HepG2 (cell line): ENCODE results near the gene CMIP. TPM values are rescaled to one million over a fixed set of nuclear protein-coding genes. Genes with fewer than 3 reads are reported as not detected.

Source experiments
- ATAC-seq: fragments of 200-7000 bp; cut with Tn5 transposase; 3 replicates; pipeline ENCODE4 v1.9.1; 2020; ENCODE audit warnings: mild to moderate bottlenecking, moderate library complexity
- BruUV-seq: library from RNA; stranded (reverse); fragments of 400-500 nt; replicated peaks from 2 replicates; lab custom pipeline; 2021; lab: Mats Ljungman, UMichigan
- CTCF ChIA-PET: fragments of 300-600 bp; formaldehyde crosslinking; extraction: SDS; loops from one replicate; lab custom pipeline; 2021; ENCODE audit warnings: low total read pairs, inconsistent platforms, low intra/inter-chr PET ratio; lab: Yijun Ruan, JAX
- POLR2A ChIA-PET: fragments of 350-600 bp; sonication (Branson Sonifier 250); formaldehyde crosslinking; loops from one replicate; lab custom pipeline; 2020; ENCODE audit warnings: antibody characterized with exemption, inconsistent platforms; lab: Yijun Ruan, JAX
- DNase-seq: peaks from one replicate; pipeline ENCODE4 v3.0.0-alpha.2; 2015; ENCODE audit warnings: low spot score
- FAIRE-seq: peaks from 3 replicates; lab custom pipeline; 2011; peaks lifted over from hg19 to GRCh38; lab: Jason Lieb, UNC
- H2AFZ ChIP-seq: one replicate; pipeline ENCODE4 v1.6.1; 2011; ENCODE audit warnings: low read length, inconsistent platforms
- H3K27ac ChIP-seq: fragments of 300-600 bp; 3 replicates; pipeline ENCODE4 v1.8.0; 2011; ENCODE audit warnings: mixed run types, mild to moderate bottlenecking, mixed read lengths, low read length, inconsistent platforms; ENCODE audit not compliant: insufficient read depth; ENCODE audit errors: extremely low read length
- H3K27me3 ChIP-seq, 2 experiments: fragments of 200-600 bp in 1 of 2; 2 replicates in 1 of 2; 3 replicates in 1 of 2; pipeline versions ENCODE4 v1.6.0 to v1.8.0; 2011; ENCODE audit warnings: low read length in 2 of 2, mild to moderate bottlenecking in 2 of 2, moderate library complexity in 2 of 2, inconsistent platforms in 1 of 2; ENCODE audit not compliant: insufficient read depth in 2 of 2, control insufficient read depth in 1 of 2
- H3K36me3 ChIP-seq, 2 experiments: fragments of 200-600 bp in 1 of 2; replicated peaks in 1 of 2; 2 replicates in 1 of 2; 3 replicates in 1 of 2; pipeline versions ENCODE4 v1.5.1 to v1.8.0; 2011; ENCODE audit warnings: low read length in 2 of 2, inconsistent platforms in 1 of 2; ENCODE audit not compliant: insufficient read depth in 2 of 2, control insufficient read depth in 1 of 2
- H3K4me1 ChIP-seq: 2 replicates; pipeline ENCODE4 v1.5.1; 2012; ENCODE audit warnings: low read length, inconsistent platforms; ENCODE audit not compliant: insufficient read depth
- H3K4me2 ChIP-seq: 2 replicates; pipeline ENCODE4 v1.6.0; 2011; ENCODE audit warnings: low read depth, low read length, inconsistent platforms
- H3K4me3 ChIP-seq, 3 experiments: fragments of 200-600 bp in 1 of 3; sonication (generic), shearing (Covaris generic) in 1 of 3; replicated peaks in 1 of 3; 2 replicates each; pipeline ENCODE4 v1.5.1; 2011 to 2016; ENCODE audit warnings: low read length in 3 of 3, inconsistent platforms in 2 of 3, low read depth in 2 of 3, mild to moderate bottlenecking in 2 of 3, control low read depth in 1 of 3, mixed read lengths in 1 of 3; ENCODE audit not compliant: insufficient read depth in 1 of 3
- H3K79me2 ChIP-seq: one replicate; pipeline ENCODE4 v1.6.1; 2011; ENCODE audit warnings: low read length, inconsistent platforms; ENCODE audit not compliant: insufficient read depth
- H3K9ac ChIP-seq: 2 replicates; pipeline ENCODE4 v1.6.0; 2011; ENCODE audit warnings: mild to moderate bottlenecking, low read depth, low read length, inconsistent platforms; ENCODE audit not compliant: insufficient read depth
- H3K9me3 ChIP-seq: 2 replicates; pipeline ENCODE4 v1.5.1; 2012; ENCODE audit warnings: mild to moderate bottlenecking, low read length
- H4K20me1 ChIP-seq: 2 replicates; pipeline ENCODE4 v1.6.0; 2011; ENCODE audit warnings: inconsistent platforms, mild to moderate bottlenecking, low read length, moderate library complexity; ENCODE audit not compliant: insufficient read depth
- CHD4 ChIP-seq: fragments of 200-600 bp; sonication (generic); IDR thresholded peaks from 2 replicates; pipeline ENCODE4 v1.7.0; 2017; ENCODE audit warnings: mild to moderate bottlenecking, low read length, borderline replicate concordance
- DPF2 ChIP-seq: sonication (generic); formaldehyde crosslinking; IDR thresholded peaks from 2 replicates; pipeline ENCODE4 v1.4.0; 2020; ENCODE audit warnings: mild to moderate bottlenecking, low read depth, missing genetic modification reagents, borderline replicate concordance
- FOXP1 ChIP-seq, 2 experiments: fragments of 450-650 bp in 1 of 2; IDR thresholded peaks; 2 replicates each; pipeline ENCODE4 v1.6.1; 2017 to 2018; ENCODE audit warnings: antibody characterized with exemption in 1 of 2
- IKZF1 ChIP-seq: fragments of 450-650 bp; IDR thresholded peaks from 2 replicates; pipeline ENCODE4 v1.7.1; 2016
- MAFK ChIP-seq, 2 experiments: IDR thresholded peaks in 1 of 2; conservative IDR thresholded peaks in 1 of 2; 2 replicates each; pipeline ENCODE4 v1.6.1; 2011; ENCODE audit warnings: improper control_type of control experiment in 2 of 2, low read length in 2 of 2
- NR0B2 ChIP-seq: sonication (generic); formaldehyde crosslinking; IDR thresholded peaks from 2 replicates; pipeline ENCODE4 v1.4.0; 2020; ENCODE audit warnings: mild to moderate bottlenecking, missing genetic modification reagents
- RXRA ChIP-seq: sonication (generic); formaldehyde crosslinking; IDR thresholded peaks from 2 replicates; pipeline ENCODE4 v1.5.1; 2020; ENCODE audit warnings: missing genetic modification reagents
- ZNF292 ChIP-seq: sonication (generic); formaldehyde crosslinking; IDR thresholded peaks from 2 replicates; pipeline ENCODE4 v1.8.1; 2022; ENCODE audit warnings: mild to moderate bottlenecking, low read depth, missing genetic modification reagents, borderline replicate concordance
- ZNF629 ChIP-seq: sonication (generic); formaldehyde crosslinking; conservative IDR thresholded peaks from 2 replicates; pipeline ENCODE4 v1.5.0; 2020; ENCODE audit warnings: missing genetic modification reagents
- whole genome bisulfite sequencing: methylation state at CpG from one replicate; pipeline ENCODE4 v1.1.6; 2017; ENCODE audit warnings: low lambda C conversion rate; 5-methylcytosine and 5-hydroxymethylcytosine counted together
- in situ Hi-C: cut with HindIII; loops from 2 replicates; pipeline ENCODE4 v1.10.0; 2017; ENCODE audit warnings: low pct_unique_long_range_greater_than_20kb; ENCODE audit not compliant: extremely low pct_ligation_motif_present
- intact Hi-C: fragments of 100-400 bp; cut with micrococcal nuclease; formaldehyde crosslinking; loops from one replicate; pipeline ENCODE4 v1.10.0; 2022; ENCODE audit not compliant: unreplicated experiment
- polyA plus RNA-seq, 8 experiments: library from polyadenylated mRNA; depleted of rRNA in 3 of 8; stranded (reverse) in 7 of 8; unstranded in 1 of 8; fragments of >200 nt; fragmentation: Illumina TruSeq in 4 of 8; extraction: Trizol in 4 of 8; gene quantifications; 2 replicates each; pipeline versions ENCODE4 v1.2.1 to v1.2.3, GENCODE V29; 2011 to 2016; ENCODE audit warnings: low read depth in 4 of 8, missing spikeins in 1 of 8, mixed read lengths in 1 of 8; ENCODE audit not compliant: insufficient read depth in 1 of 8
- total RNA-seq, 5 experiments: library from RNA; depleted of rRNA; stranded (reverse); fragments of >200 nt; fragmentation: Illumina TruSeq; extraction: Trizol; gene quantifications; 2 replicates each; pipeline ENCODE4 v1.2.3, GENCODE V29; 2016; ENCODE audit warnings: low read depth in 1 of 5

Gene CMIP
- total and polyA plus RNA-seq, 2 of the 13 experiments (the other 11 are each of a cell fraction or from before 2014, with no cell fraction given) = 10.9 to 18.1 TPM

DNA sequence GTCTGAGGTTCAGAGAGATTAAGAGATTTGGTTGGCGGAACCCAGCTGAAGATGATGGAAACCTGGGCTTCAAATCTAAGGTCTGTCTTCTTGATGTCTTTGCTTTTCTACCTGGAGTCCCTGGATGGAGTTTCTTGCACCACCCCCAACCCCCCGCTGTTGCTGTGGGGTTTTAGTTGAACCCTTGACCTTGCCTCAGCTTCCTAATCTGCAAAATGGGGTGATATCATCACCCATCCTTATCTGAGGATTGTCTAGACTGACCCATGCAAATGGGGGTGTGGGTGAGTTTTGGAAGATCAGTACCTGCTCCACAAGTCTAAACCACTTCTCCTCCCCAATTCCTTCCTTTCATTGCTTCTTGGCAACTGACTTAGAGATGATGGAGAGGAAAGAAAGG, 9.0 kb upstream of the CMIP start:
- POLR2A ChIA-PET = interaction anchor here (7.2 kb wide), 1 partner anchor 15 kb away, joined by 61 read pairs; no protein-coding TSS in a partner anchor
- 90% methylated on average over 2 of the region's 2 CpGs for WGBS
- DNase-seq = no peak
- peaks cover 35% of the 10 kb centered on the region for H3K4me1 ChIP-seq
- BruUV-seq = no TSS peak
- in situ Hi-C loops (no loop called here), intact Hi-C loops (no loop called here)
- no peak for ATAC-seq
- no peaks in the 10 kb centered on the region for H3K9me3 ChIP-seq
- H3K79me2 ChIP-seq = no peaks in the 10 kb centered on the region
- H3K27ac ChIP-seq = no peak overlapping the region
- no peaks in the 10 kb centered on the region for H4K20me1 ChIP-seq
- H2AFZ ChIP-seq = no peak overlapping the region
- no peak overlapping the region for H3K4me3 ChIP-seq
- 0 out of 2 replicates have a peak, but pooled peaks have one; percentile 54 for TF ChIP-seq CHD4
- peak; percentile 68 for TF ChIP-seq ZNF629 (CRISPR knock-in tag)
- no peak for TF ChIP-seq RXRA (CRISPR knock-in tag)
- TF ChIP-seq, all 625 proteins: peak for 2
- CTCF ChIA-PET = no interaction called here
- Histone ChIP-seq H3K27me3 (peaks cover 2 to 19% of the 10 kb centered on the region in 2 experiments; a peak in 4 of 5 replicates), H3K9ac (no peak overlapping the region), H3K36me3 (no peaks in the 10 kb centered on the region), H3K4me2 (no peak overlapping the region)
- no peak for FAIRE-seq

DNA sequence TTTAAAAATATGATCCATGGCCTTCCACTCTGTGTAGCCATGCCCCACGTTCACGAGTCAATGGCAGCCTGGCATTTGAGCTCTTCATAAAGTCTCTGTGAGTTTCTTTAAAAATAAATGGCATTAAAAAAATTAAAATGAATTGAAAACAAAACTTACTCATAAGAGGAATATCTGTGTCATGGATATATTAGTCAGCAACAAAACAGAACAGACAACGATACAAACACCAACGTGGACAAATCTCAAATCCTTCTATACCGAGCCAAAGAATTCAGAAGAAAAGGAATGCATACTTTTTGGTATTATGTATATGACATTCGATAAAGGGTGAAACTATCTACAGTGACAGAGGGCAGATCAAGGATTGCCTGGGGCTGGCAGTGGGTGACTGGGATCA, 8.2 kb upstream of the CMIP start:
- no peak for FAIRE-seq
- peaks cover 35% of the 10 kb centered on the region for H3K4me1 ChIP-seq
- no peak overlapping the region for H3K9ac ChIP-seq
- intact Hi-C loops = no loop called here
- DNase-seq = no peak
- no peaks in the 10 kb centered on the region for H3K9me3 ChIP-seq
- ChIA-PET POLR2A (no interaction called here), CTCF (no interaction called here)
- no peaks in the 10 kb centered on the region for H3K36me3 ChIP-seq
- 44% methylated on average over 6 of the region's 6 CpGs for WGBS
- no peak overlapping the region for H3K4me2 ChIP-seq
- H2AFZ ChIP-seq = no peak overlapping the region
- no peaks in the 10 kb centered on the region for H4K20me1 ChIP-seq
- no peaks in the 10 kb centered on the region for H3K79me2 ChIP-seq
- peaks cover 2 to 26% of the 10 kb centered on the region in 2 experiments; a peak in 4 of 5 replicates for H3K27me3 ChIP-seq
- no peak for TF ChIP-seq IKZF1
- TF ChIP-seq FOXP1 (IDR thresholded peaks at IDR 0.05) = no peak
- TF ChIP-seq FOXP1 (CRISPR knock-in tag; IDR thresholded peaks at IDR 0.05) = no peak
- no peak for TF ChIP-seq DPF2 (CRISPR knock-in tag)
- TF ChIP-seq ZNF292 (CRISPR knock-in tag) = no peak
- TF ChIP-seq MAFK (conservative IDR thresholded peaks at IDR 0.05 in 1 of 2, IDR thresholded peaks at IDR 0.05 in 1 of 2; ENCODE audit: low read length in 2 of 2) = 0 out of 4 replicates have a peak, but pooled peaks of 1 of the 2 experiments have one; percentile 9
- no peak for TF ChIP-seq NR0B2
- in situ Hi-C loops = no loop called here
- no peak overlapping the region for H3K4me3 ChIP-seq
- no peak for ATAC-seq
- no peak overlapping the region for H3K27ac ChIP-seq
- no TSS peak for BruUV-seq
